Islet precursor cell (in vitro differentiated cells): ENCODE results near the gene POP7.
"Not testable (repeated sequence)": the region's sequence is repeated elsewhere in the genome, so short reads cannot be mapped to it uniquely, and the experiment has no call there.

ENCODE experiments used
- DNase-seq: peaks from one replicate; pipeline ENCODE4 v3.0.0-alpha.2; 2018

POP7 gene

DNA sequence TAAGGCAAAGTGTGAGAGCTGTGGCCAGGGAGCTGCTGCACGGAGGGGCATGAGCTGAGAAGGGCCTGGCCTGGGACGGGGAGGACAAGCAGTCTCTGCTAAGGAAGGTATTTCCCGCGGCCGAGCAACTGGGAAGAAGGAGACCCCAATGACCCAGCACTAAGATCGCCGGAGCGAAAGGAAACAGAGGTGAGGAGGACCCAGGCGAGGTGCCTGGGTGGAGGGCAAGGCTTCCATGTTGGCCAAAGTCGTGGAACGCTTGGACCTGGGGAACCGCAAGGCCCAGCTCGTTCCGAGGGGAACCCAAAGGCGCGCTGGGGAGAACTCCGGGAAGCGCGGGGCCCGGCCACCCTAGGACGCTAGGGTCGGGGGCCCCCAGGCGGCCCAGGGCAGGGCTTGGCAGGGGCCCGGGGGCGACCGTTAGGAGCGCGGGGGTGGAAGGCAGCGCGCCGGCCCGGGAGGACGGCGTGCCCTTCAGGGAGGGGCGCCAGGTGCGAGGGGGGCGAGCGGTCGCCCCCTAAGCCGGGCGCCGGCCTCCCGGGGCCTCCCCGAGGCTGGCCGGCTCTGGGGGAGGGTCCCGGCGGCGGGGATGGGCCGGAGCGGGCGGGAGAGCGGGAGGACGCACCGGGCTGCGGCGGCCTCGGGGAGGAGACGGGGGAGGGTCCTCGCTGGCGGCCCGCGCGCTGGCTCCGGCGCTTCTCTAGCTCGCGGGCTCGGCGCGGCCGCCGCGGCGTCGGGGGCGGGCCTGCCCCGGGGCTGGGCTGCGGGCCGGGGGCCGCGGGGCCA, 12.4 kb upstream of the POP7 start:
- DNase-seq = no peak

DNA sequence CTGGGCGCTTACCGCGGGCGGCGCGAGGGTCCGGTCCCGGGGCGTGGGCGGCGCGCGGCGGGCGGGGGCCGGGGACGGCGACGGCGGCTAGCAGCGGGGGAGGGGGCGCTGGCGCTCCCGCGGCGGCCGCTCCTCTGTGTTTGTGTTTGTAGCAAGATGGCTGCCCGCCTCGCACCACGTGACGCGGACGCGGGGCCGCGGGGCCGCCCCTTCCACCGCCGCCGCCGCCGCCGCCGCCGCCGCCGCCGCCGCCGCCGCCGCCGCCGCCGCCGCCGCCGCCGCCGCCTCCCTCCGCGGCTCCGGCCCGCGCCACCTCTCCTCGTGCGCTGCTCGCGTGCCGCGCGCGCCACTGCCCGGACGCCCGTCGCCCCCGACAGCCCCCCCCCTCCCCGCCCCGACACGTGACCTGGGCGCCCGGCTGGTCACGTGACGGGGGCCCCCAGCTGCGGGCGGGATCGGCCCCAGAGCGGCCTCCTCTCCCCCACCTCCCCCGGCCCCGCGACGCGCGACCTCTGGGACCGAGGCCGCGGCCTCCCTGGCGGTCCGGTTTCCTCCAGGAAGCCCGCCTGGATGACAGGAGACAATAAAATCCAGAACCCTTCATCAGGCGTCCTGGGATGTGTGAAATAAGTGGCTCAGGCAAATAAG, 11.7 kb upstream of the POP7 start, which contains the start of gene GIGYF1:
Gene GIGYF1 (minus strand): TSS at position 153 of the 648 bp plus-strand sequence. CDS start 6,012 bp downstream, outside the sequence.
- peak; percentile 83 for DNase-seq

DNA sequence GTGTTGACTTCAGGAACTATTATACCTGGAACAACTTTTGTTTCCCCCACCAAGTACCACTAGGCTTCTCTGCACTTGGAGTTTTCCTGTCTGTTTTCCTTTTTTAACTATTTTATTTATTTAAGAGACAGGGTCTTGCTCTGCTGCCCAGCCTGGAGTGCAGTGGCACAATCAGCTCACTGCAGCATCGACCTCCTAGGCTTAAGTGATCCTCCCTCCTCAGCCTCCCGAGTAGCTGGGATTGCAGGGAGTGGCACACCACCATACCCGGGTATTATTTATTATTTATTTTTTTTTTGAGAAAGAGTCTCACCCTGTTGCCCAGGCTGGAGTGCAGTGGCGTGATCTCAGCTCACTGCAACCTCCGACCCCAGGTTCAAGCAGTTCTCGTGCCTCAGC, 9.8 kb upstream of the POP7 start:
- DNase-seq = no peak

- no peak for DNase-seq
Measured at GRCh38 chr7:100699018-100699417, 6.9 kb upstream of the POP7 start.

DNA sequence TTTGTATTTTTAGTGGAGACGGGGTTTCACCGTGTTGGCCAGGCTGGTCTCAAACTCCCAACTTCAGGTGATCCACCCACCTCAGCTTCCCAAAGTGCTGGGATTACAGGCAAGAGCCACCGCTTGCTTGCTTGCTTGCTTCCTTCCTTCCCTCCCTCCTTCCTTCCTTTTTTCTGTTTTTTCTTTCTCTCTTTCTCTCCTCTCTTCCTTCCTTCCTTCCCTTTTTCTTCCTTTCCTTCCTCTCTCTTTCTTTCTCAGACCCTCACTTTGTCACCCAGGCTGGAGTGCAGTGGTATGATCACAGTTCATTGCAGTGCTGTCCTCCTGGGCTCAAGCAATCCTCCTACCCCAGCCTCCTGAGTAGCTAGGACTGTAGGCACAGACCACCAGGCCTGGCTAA, 4.8 kb upstream of the POP7 start:
- not testable (repeated sequence) for DNase-seq

DNA sequence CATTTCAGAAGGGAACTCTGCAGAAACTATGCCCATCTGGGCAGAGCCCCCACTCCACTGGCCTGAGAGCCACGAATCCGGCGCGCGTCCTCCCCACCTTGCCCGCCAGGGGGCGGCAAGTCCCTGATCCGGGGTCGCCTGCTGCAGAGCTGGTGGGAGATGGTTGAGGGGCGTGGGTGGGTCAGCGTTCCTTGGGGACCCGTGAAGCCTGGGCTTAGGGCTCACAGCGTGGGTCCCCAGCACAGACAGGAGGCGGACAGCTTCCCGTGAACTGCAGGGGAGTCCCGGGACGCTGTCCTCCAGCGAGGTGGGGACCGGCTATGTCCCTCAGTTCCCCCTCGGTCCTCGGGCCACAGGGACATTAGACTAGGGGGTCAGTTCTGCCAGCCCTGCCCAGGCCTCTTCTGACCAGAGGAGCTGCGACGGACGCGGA, 585 bp upstream of the POP7 start:
- DNase-seq = peak; percentile 92

GRCh38 chr7:100706672-100707311, 871 bp downstream of the POP7 start:
- DNase-seq = no peak

DNA sequence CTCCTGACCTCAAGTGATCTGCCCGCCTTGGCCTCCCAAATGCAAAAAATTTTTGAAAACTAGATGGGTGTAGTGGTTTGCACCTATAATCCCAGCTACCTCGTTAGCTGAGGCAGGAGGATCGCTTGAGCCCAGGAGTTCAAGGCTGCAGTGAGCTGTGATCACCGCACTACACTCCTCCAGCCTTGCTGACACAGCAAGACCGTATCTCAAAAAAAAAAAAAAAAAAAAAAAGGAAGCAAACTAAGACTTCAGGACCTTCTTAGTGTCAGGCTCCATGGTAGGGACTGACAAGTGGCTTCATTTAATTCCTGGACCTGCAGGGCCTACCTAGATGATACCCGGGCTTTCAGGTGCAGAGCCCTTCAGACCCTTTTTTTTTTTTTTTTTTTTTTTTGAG, 2.5 kb downstream of the POP7 start:
- DNase-seq = no peak

DNA sequence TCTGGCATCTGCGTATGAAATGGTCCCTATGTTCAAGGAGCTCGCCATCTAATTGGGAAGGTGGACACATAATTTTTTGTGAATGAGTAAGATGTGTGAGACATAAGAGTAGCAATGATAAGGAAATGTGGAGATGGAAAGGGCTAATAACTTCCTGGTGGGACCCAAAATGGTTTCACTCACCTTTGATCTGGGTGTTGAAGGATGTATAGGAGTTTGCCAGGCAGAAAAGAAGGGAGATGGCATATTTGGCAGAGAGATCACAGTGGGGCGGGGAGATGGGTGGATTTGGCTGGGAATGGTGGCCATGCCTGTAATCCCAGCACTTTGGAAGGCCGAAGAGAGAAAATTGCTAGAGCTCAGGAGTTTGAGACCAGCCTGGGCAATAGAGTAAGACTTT, 4.5 kb downstream of the POP7 start:
- DNase-seq = no peak

GRCh38 chr7:100711369-100711768, 5.4 kb downstream of the POP7 start:
- DNase-seq = no peak

- DNase-seq = no peak
Measured at GRCh38 chr7:100714725-100715124, 8.8 kb downstream of the POP7 start.

GRCh38 chr7:100717073-100717472, 11.2 kb downstream of the POP7 start:
- DNase-seq = not testable (repeated sequence)

GRCh38 chr7:100719523-100720278, 13.8 kb downstream of the POP7 start:
- DNase-seq = no peak

GRCh38 chr7:100720279-100720670, 14.4 kb downstream of the POP7 start, which contains the start of gene EPO:
EPO (plus strand) TSS chr7:100720468; CDS start chr7:100720981, 513 bp downstream.
- DNase-seq = no peak

DNA sequence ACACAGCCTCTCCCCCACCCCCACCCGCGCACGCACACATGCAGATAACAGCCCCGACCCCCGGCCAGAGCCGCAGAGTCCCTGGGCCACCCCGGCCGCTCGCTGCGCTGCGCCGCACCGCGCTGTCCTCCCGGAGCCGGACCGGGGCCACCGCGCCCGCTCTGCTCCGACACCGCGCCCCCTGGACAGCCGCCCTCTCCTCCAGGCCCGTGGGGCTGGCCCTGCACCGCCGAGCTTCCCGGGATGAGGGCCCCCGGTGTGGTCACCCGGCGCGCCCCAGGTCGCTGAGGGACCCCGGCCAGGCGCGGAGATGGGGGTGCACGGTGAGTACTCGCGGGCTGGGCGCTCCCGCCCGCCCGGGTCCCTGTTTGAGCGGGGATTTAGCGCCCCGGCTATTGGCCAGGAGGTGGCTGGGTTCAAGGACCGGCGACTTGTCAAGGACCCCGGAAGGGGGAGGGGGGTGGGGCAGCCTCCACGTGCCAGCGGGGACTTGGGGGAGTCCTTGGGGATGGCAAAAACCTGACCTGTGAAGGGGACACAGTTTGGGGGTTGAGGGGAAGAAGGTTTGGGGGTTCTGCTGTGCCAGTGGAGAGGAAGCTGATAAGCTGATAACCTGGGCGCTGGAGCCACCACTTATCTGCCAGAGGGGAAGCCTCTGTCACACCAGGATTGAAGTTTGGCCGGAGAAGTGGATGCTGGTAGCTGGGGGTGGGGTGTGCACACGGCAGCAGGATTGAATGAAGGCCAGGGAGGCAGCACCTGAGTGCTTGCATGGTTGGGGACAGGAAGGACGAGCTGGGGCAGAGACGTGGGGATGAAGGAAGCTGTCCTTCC, 15.0 kb downstream of the POP7 start:
- no peak for DNase-seq

GRCh38 chr7:100721505-100721812, 15.5 kb downstream of the POP7 start:
- DNase-seq = no peak

- DNase-seq = no peak
Measured at GRCh38 chr7:100722480-100723212, 16.7 kb downstream of the POP7 start.

GRCh38 chr7:100723732-100724275, 17.9 kb downstream of the POP7 start:
- DNase-seq = no peak

DNA sequence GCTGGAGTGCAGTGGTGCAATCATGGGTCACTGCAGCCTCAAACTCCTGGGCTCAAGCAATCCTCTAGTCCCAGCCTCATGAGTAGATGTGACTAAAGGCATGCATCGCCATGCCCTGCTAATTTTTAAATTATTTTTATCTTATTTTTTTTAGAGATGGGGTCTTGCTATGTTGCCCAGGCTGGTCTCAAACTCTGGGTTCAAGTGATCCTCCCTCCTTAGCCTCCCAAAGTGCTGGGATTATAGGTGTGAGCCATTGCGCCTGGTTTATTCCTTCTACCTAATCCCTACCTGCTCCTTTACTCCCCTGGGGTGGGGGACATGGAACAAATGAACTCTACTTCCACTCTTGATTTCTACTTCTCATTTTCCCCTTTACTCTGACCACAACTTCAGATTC, 18.4 kb downstream of the POP7 start:
- DNase-seq = not testable (repeated sequence)

GRCh38 chr7:100726996-100727761, 21.3 kb downstream of the POP7 start:
- DNase-seq = no peak
